Neutrophil (primary cell): ENCODE data around the gene NR3C1.

Experiments
- H3K27ac ChIP-seq: fragments of 200-600 bp; sonication (generic); 2 replicates; pipeline ENCODE4 v1.5.1; 2016; ENCODE audit warnings: mild to moderate bottlenecking, moderate library complexity
- H3K27me3 ChIP-seq: fragments of 200-600 bp; sonication (generic); 2 replicates; pipeline ENCODE4 v1.6.0; 2016; ENCODE audit warnings: mild to moderate bottlenecking
- H3K36me3 ChIP-seq: fragments of 200-600 bp; sonication (generic); 2 replicates; pipeline ENCODE4 v1.5.1; 2017
- H3K4me1 ChIP-seq, 2 experiments: fragments of 200-600 bp in 1 of 2; sonication (generic) in 1 of 2; 1 replicate in 1 of 2; 2 replicates in 1 of 2; pipeline versions ENCODE4 v1.5.1 to v1.6.1; 2013 to 2016; ENCODE audit warnings: low read depth in 1 of 2, low read length in 1 of 2, mild to moderate bottlenecking in 1 of 2, moderate library complexity in 1 of 2; ENCODE audit not compliant: control insufficient read depth in 1 of 2, insufficient read depth in 1 of 2
- H3K4me3 ChIP-seq, 2 experiments: fragments of 200-600 bp in 1 of 2; sonication (generic) in 1 of 2; 1 replicate in 1 of 2; 2 replicates in 1 of 2; pipeline ENCODE4 v1.5.1; 2013 to 2016; ENCODE audit warnings: low read depth in 1 of 2, low read length in 1 of 2, mild to moderate bottlenecking in 1 of 2, moderate library complexity in 1 of 2
- H3K9me3 ChIP-seq: fragments of 200-600 bp; sonication (generic); 2 replicates; pipeline ENCODE4 v1.5.1; 2016
- CTCF ChIP-seq: fragments of 200-600 bp; sonication (generic); IDR thresholded peaks from 2 replicates; pipeline ENCODE4 v1.5.1; 2016; ENCODE audit warnings: antibody characterized with exemption

Gene NR3C1

DNA sequence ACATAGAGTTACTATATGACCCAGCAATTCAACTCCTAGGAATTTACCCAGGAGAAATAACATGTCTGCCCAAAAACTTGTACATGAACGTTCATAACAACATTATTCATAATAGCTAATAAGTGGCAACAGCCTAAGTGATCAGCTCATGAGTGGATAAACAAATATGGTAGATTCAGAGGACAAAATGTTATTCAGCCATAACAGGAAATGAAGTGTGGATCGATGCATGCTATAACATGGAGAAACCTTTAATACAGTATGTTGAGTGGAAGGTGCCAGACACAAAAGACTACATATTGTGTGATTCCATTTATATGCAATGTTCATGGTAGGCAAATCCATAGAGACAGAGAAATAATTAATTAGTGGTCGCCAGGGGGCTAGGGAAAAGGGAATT, 22.3 kb upstream of the NR3C1 start:
- TF ChIP-seq CTCF = no peak
- peaks cover 14 to 15% of the 10 kb centered on the region in 2 experiments for H3K4me1 ChIP-seq
- H3K4me3 ChIP-seq = no peak overlapping the region
- no peaks in the 10 kb centered on the region for H3K36me3 ChIP-seq
- H3K27me3 ChIP-seq = no peaks in the 10 kb centered on the region
- H3K27ac ChIP-seq = no peak overlapping the region
- H3K9me3 ChIP-seq = no peaks in the 10 kb centered on the region

GRCh38 chr5:143418140-143418866, 14.8 kb upstream of the NR3C1 start:
- H3K4me1 ChIP-seq = no peaks in the 10 kb centered on the region
- H3K9me3 ChIP-seq = no peaks in the 10 kb centered on the region
- no peaks in the 10 kb centered on the region for H3K36me3 ChIP-seq
- H3K27ac ChIP-seq = no peak overlapping the region
- TF ChIP-seq CTCF = no peak
- H3K27me3 ChIP-seq = peaks cover 14% of the 10 kb centered on the region
- H3K4me3 ChIP-seq = no peak overlapping the region

DNA sequence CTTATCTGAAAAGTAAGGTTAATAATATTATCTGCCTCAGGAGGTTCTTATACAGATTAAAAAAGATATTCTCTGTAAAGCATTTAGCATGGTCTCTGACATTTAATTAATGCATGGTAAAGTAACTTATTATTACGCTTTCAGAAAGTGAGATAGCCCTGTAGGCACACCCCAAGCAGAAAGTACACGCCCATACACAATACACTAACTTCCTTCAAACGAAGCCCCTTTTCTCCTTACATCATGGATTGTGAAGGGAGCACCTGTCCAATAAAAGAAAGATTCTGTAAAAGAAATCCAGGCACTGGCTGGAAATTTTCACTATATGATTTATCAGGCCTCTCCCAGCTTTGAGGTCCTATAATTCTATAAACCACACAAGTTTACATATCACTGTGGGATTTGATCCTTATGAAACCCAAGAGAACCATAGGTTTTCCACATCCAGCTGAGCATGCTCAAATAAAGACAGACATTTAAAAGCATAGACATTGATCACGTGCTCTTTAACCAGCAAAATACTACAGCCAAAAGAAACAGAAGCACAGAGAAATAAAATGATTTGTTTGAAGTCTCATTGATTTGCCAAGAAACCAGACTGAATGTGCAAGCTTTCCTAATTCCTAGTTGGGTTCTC, 14.1 kb upstream of the NR3C1 start:
- H3K9me3 ChIP-seq = no peaks in the 10 kb centered on the region
- TF ChIP-seq CTCF = no peak
- no peak overlapping the region for H3K27ac ChIP-seq
- H3K4me1 ChIP-seq = no peaks in the 10 kb centered on the region
- H3K36me3 ChIP-seq = no peaks in the 10 kb centered on the region
- peaks cover 14% of the 10 kb centered on the region for H3K27me3 ChIP-seq
- H3K4me3 ChIP-seq = no peak overlapping the region

- Histone ChIP-seq H3K36me3 (no peaks in the 10 kb centered on the region), H3K4me3 (no peak overlapping the region), H3K9me3 (no peaks in the 10 kb centered on the region), H3K27ac (no peak overlapping the region), H3K27me3 (peaks cover 14% of the 10 kb centered on the region), H3K4me1 (no peaks in the 10 kb centered on the region)
- no peak for TF ChIP-seq CTCF
Measured at GRCh38 chr5:143416411-143416810, 12.9 kb upstream of the NR3C1 start.

GRCh38 chr5:143413958-143414669, 10.6 kb upstream of the NR3C1 start:
- peaks cover 0 to 5% of the 10 kb centered on the region in 2 experiments for H3K4me1 ChIP-seq
- peaks cover 14% of the 10 kb centered on the region for H3K27me3 ChIP-seq
- TF ChIP-seq CTCF = no peak
- no peaks in the 10 kb centered on the region for H3K9me3 ChIP-seq
- H3K36me3 ChIP-seq = no peaks in the 10 kb centered on the region
- no peak overlapping the region for H3K27ac ChIP-seq
- no peak overlapping the region for H3K4me3 ChIP-seq
